Cerebellar cortex (tissue), 1 donor: Measurements from ENCODE around the gene BRSK1.

Experiments
- DNase-seq: peaks from one replicate; pipeline ENCODE4 v3.0.0-alpha.2; 2015; ENCODE audit warnings: low spot score

BRSK1 gene

GRCh38 chr19:55253842-55254624 lies 29.8 kb upstream of the BRSK1 start:
- DNase-seq = no peak

DNA sequence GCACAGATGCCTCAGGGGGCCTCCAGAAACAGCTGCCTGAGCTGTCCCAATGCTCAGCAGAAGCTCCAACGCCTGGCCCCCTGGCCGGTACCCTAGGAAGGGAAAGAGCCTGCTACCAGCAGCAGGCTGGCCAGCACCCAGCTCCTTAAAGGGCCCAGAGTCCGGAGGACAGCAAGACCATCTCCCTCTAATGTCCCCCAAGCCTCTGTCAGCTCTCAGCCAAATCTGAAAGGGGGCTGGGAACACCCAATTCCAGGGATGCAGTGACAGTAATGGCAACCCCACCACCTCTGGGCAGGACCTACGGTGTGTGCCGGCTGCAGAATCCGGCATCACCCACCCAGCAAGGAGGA lies 29.2 kb upstream of the BRSK1 start:
- no peak for DNase-seq

GRCh38 chr19:55255618-55256423 lies 28.0 kb upstream of the BRSK1 start:
- DNase-seq = no peak

DNA sequence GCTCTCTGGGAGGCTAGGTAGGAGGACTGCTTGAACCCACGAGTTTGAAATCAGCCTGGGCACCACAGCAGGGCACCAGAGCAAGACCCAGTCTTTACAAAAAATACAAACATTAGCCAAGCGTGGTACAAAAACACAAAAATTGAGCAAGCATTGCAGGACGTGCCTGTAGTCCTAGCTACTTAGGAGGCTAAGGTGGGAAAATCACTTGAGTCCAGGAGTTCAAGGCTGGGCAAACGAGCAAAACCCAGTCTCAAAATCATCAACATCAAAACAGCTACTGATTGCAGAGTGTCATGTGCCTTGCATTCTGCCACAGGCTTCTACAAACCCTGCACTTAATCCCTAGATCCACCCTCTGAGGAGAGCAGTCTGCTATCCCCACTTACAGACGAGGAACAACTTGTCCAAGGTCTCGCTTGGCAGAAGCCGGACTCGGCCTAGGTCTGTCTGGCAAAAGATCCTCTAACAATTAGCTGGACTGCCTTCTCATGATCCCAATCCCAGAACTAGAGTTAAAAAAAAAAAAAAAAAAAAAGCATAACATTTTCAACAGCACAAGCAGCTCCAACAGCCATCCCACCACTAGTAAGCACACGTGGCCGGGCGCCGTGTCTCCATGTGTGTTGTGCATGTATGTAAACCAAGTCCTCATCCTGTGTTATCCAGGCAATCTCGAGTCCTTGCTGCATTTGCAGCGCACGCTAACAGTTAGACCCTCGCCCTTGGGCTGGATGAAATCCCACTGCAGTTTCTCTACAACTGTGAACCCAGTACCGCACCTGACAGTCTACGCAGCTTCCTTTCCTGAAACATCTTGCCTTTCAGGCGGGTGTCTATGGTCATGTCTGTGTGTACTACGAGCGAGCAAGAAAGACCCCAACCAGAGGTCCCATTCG lies 27.0 kb upstream of the BRSK1 start:
- DNase-seq = no peak

GRCh38 chr19:55257461-55258420 lies 26.1 kb upstream of the BRSK1 start:
- DNase-seq = no peak

- DNase-seq = no peak
These were observed 25.3 kb upstream of the BRSK1 start for GRCh38 chr19:55258476-55258827.

DNA sequence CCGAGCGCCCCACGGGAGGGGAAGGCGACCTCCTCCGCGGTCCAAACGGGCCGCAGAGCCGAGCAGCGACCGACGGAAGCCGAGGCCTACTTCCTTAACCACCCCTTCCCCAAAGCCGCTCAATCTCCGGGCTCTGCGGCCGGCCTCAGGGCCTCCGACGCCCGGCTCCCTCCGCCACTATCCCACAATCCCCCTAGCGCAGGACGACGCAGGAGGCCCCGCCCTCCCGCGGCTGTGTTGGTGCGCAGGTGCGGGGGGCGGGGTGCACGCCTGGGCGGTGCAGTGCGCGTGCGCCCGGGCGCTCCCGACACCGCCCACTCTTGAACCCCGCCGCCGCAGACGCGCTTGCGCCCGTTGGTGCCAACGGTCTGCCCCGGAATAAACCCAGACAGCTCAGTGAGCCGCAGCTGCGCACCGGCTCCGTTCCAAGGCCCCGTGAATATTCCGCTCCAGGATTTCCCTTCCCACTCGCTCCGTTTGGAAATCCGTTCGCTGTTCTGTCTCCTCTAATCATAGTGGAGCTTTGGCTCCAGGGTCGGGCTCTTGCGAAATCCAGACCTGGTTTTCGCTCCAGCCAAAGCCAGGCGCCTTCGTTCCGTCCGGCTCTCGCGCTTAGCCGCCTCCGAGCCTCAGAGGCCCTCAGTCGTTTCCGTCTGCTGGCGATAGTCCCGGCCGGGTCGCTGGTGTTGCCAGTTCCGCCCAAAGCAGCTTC lies 24.8 kb upstream of the BRSK1 start, which contains the start of gene PPP6R1:
Gene PPP6R1 (minus strand): TSS at position 190 of the 712 bp plus-strand sequence. CDS start 11,914 bp downstream, outside the sequence.
- peak; percentile 99 for DNase-seq

DNA sequence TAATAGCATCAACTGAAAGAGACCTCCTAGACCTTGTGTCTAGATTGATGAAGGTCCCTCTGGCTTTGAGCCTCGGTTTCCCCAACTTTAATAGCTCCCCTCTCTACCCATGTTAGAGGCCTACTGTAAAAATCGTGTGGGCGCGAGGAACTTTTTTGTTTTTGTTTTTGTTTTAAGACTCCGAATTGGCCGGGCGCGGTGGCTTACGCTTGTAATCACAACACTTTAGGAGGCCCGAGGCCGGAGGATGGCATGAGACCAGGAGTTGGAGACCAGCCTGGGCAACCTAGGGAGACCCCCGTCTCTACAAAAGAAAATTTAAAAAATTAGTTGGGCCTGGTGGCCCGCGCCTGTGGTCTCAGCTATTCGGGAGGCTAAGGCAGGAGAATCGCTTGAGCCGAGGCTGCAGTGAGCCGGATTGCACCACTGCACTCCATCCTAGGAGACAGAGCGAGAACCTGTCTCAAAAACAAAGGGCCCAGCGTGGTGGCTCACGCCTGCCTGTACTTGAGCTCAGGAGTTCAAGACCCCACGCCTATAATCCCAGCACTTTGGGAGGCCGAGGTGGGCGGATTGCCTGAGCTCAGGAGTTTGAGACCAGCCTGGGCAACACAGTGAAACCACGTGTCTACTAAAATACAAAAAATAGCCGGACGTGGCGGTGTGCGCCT lies 24.1 kb upstream of the BRSK1 start:
- DNase-seq = no peak

DNA sequence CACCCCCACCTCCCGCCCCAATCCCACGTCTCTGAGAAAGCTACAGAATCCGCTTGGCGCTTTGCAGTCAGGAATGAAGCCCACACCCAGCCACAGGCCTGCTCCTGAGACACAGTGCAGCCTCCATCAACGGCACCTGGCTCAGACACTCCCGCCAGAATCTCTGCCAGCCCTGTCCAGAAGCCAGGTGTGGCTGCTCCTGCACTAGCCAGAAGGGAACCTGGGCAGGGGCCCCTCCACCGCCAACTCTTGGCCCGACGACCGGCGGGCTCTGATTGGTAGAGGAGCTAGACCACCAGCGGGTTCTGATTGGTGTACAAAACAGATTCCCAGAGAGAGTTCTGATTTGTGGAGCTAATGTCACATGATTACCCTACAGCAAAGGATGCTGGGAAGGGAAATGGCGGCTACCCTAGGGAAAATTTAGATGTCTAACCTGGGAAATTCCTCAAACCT lies 22.1 kb upstream of the BRSK1 start:
- DNase-seq = no peak

DNA sequence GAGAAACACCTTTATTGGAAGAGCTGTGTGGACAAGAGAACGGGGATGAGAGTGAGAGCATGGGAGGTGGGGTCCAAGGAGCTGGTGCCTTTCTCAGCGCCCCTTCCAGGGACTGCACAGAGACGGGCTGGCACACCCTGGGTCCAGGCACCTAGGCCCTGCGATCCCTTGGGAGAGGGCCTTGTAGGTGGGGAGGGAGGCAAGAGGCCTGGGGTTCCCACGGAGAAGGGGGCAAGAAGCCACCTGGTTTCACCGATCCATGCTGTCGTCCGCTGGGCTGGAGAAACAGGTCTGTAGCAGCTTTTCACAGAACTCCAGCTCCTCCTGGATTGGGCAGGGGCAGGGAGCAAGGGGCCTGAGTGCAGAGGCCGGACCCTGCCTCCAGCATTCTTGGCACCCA lies 21.4 kb upstream of the BRSK1 start:
- DNase-seq = no peak

DNA sequence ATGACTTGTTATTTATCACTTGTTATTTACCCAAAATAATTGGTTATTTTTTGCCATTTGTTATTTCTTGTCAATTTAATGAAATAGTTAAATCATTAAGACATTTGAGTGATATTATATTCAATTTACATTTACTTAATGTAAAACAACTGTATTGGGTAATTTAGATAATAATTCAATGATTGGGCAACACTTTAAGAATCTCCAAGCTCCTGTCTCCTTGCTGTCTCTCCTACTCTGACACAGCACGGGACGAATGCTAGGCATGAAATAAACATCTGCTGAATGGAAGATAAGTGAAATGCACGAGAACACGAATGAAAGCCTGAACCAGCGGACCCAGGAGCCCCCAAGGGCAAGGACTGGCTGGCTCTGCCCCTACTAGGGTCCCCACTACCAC lies 19.3 kb upstream of the BRSK1 start:
- no peak for DNase-seq

DNA sequence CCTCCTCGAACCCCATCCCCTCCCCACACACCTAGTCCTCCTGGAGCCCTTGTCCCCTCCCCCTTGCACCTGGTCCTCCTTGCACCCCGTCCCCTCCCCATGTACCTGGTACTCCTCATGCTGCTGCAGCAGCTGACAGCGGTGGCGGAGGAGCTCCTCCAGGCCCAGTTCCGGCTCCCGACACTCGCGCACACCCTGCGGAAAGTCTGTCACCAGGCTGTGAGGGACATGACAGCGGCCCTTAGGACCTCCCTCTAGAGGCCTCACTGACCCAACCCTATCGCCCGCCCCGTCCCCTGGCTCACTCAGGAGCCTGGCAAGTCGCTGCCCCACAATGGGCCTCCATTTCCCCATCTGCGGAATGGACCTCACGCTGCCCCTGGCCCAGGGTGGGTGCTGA lies 18.6 kb upstream of the BRSK1 start:
- DNase-seq = no peak

GRCh38 chr19:55265723-55266386 lies 17.9 kb upstream of the BRSK1 start:
- DNase-seq = no peak

DNA sequence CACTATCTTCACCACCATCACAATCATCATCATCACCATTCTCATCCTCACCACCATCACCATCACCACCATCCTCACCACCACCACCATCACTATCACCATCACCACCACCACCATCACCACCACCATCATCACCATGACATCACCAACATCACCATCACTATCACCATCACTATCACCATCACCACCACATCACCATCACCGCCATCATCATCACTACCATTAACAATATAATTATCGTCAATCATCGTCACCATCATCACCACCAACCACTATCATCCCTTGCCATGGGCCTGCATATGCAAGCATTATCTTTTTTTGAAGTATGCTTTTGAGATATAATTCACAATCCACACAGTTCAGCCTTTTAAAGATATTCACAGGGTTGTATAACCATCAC lies 17.4 kb upstream of the BRSK1 start:
- DNase-seq = no peak

DNA sequence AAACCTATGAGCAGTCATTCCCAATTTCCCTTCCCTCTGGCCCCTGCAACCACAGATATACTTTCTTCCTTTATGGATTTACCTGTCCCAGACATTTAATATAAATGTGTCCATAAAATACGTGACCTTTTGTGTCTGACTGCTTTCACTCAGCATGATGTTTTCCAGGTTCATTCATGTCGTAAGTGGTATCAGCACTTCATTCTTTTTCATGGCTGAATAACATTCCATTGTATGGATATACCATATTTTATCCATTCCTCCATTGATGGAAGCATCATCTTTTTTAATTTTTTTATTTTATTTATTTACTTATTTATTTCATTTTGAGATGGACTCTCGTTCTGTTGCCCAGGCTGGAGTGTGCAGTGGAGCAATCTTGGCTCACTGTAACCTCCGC lies 17.0 kb upstream of the BRSK1 start:
- no peak for DNase-seq

- no peak for DNase-seq
These were observed 14.5 kb upstream of the BRSK1 start for GRCh38 chr19:55269299-55269698.

GRCh38 chr19:55270172-55270942 lies 13.4 kb upstream of the BRSK1 start:
- DNase-seq = no peak

GRCh38 chr19:55272142-55272541 lies 11.7 kb upstream of the BRSK1 start:
- DNase-seq = no peak
